HG03280 (cell line): ENCODE results near the gene ANKRD42.
"Not testable (repeated sequence)": the region's sequence is repeated elsewhere in the genome, so short reads cannot be mapped to it uniquely, and the experiment has no call there.

Experiments
- ATAC-seq: cut with Tn5 transposase; IDR thresholded peaks from one replicate; pipeline ENCODE4 v1.9.1; 2021; ENCODE audit warnings: mild to moderate bottlenecking, moderate library complexity; ENCODE audit not compliant: unreplicated experiment

The ANKRD42 gene

DNA sequence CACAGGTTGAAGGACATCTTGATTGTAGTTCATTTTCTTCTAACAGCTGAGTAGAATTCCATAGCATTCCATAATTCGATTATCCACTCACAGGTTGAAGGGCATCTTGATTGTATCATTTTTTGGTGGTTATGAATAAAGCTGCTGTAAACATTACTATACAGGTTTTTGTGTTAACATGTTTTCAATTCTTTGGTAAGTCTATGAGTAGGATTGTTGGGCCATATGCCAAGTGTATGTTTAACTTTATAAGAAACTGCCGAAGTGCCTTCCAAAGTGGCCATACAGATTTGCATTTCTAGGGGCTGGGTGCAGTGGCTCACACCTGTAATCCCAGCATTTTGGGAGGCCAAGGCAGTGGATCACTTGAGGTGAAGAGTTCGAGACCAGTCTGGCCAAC, 44.6 kb downstream of the ANKRD42 start:
- no peak for ATAC-seq

DNA sequence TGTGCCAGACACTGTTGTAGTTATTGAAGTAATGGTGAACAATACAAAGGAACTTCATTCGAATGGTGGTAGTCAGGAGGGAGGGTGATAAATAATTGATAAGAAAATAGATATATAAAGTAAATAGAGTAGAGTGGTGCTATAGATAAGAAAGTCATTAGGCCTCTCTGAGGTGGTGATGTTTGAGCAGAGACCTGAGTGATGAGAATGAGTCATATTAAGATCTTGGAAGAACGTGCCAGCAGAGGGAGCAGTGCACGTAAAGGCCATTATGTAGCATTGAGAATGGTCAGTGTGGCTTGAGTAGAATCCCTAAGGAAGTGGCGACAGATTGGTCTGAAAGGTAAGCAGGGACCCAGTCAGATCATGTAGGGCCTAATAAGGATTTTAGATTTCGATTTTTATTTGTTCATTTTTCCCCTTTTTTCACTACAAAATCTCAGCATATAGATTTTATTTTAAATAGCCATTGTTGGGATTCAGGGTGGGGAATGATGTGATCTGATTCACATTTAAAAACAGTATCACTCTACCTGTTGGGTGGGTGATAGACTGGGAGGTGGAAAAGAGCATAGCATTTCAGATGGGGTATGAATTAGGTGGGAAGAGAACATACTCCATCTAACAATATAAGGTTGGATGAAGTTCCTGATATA, 47.9 kb downstream of the ANKRD42 start:
- peak; percentile 78 for ATAC-seq

DNA sequence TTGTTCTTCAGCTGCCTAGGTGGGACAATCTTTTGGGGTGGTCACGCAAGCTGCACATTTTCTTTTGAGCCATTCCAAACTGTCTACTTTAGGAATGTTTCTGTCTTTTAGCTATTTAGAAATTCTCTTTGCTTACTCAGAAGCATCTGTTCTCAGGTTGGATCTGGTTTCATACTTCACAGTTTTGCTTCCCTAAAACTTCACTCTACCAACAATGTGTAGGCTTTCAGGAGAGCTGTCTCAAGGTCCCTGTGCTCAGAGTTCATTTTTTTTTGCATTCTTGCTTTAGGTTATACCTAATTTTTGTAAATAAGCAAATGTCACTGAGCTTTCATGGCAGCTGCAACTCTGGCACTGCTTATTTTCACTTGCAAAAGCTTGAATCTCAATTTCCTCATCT, 55.9 kb downstream of the ANKRD42 start:
- no peak for ATAC-seq

GRCh38 chr11:83249972-83250593, 56.6 kb downstream of the ANKRD42 start:
- ATAC-seq, result peak; percentile 76

DNA sequence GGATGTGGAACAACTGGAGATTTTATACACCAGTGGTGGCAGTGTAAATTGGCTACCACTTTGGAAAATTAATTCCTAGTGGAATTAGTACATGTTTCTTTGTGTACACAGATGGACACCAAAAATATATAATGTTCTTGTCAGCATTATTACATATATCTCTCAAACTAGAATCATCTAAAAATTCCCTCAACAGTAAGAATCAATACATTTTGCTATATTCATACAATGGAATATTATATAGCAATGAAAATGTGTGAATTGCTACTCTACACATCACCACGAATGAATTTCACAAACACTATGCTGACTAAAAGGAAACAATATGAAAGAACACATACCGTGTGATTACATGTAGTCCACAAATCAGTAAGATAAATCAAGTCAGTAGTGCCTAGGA, 58.8 kb downstream of the ANKRD42 start:
- no peak for ATAC-seq

GRCh38 chr11:83252941-83253340, 59.4 kb downstream of the ANKRD42 start:
- no peak for ATAC-seq

DNA sequence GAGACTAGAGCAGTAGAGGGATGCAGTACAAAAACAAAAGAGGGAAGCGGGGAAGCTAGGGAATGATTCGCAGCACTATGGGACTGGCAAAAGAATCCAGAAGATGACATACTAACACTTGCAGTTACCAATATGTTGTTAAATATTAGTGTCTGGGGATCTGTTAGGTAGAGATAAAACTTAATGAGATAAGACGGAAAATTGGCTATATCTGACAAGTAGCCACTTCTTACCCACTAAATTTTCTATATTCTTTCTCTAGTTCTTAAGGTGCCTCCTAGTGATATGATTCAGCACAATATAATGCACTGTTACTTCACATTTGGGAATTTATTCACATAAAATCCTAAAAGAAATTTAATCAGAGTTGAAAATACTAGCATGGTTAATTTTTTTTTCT, 61.9 kb downstream of the ANKRD42 start:
- ATAC-seq, result no peak

DNA sequence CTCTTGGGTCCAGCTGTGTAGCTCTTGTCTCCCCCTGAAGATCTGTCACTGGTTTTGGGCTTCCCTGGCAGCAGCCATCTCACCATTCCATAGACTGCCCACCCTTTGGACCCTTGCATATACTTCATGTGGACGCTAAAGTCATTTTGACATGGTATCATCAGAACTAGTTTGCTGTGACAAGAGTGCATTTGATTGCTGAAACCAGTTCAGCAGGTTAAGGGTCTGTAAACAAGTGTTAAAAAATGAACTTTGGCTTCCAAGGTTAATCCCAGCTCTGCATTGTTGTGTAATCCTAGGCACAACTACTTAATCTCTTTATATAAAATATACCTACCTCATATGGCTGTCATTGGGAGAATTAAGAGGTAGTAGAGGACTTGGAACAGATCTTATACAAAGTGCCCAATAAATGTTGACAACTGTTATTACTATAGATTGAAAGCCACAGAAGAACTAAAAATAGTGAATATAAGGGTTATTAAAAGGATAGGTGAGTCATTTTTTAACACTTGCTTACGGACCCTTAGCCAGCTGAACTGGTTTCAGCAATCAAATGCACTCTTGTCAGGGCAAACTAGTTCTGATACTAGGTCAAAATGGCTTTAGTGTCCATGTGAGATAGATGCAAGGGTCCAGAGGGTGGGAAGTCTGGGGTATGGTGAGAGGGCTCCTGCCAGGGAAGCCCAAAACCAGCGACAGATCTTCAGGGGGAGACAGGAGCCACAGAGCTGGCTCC, 63.3 kb downstream of the ANKRD42 start:
- no peak for ATAC-seq

DNA sequence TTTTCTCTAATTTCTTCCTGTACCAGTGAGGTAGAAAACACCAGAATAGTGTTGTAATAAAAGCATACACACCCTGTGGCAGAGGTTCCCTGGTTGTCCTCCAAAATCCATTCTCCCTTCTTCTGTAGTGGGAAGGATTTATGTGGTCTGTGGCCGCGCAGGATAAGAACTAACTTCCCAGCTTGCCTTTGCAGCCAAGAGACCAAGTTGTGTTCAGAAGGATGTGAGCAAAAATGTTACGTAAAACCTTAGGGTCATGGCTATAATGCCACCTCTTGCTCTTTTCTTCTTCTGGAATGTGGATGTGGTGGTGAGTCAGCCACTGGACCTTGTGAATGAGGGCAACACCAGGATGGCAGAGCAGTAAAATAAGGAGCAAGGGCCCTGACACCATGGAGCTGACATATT, 64.3 kb downstream of the ANKRD42 start:
- ATAC-seq, result no peak

- no peak for ATAC-seq
These were observed 66.0 kb downstream of the ANKRD42 start for GRCh38 chr11:83259559-83259958.

- no peak for ATAC-seq
These were observed 71.8 kb downstream of the ANKRD42 start for GRCh38 chr11:83265331-83265730.

GRCh38 chr11:83269080-83269479, 75.6 kb downstream of the ANKRD42 start:
- not testable (repeated sequence) for ATAC-seq

DNA sequence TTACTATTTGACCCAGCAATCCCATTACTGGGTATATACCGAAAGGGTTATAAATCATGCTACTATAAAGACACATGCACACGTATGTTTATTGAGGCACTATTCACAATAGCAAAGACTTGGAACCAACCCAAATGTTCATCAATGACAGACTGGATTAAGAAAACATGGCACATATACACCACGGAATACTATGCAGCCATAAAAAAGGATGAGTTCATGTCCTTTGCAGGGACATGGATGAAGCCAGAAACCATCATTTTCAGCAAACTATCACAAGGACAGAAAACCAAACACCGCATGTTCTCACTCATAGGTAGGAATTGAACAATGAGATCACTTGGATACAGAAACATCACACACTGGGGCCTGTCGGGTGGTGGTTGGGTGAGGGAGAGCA, 78.2 kb downstream of the ANKRD42 start:
- not testable (repeated sequence) for ATAC-seq

DNA sequence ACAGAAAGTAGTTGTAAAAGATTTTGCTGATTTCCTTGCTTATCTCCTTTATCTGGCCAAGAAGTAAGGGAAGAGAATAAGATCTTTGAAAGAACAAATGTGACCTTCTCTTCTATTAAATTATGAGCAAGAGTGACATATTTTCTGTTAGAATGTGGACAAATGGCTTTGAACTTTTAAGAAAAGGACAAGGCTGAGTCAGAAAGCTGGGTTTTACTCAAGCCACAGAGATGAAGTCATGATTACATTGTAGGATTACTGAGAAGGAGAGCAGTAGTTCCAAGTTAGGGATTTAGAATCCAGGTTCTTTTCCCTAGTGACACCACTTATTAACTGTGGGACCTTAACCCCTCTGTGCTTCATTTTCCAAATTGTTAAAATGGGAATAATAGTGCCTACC, 79.1 kb downstream of the ANKRD42 start:
- no peak for ATAC-seq

- ATAC-seq, result no peak
These were observed 82.6 kb downstream of the ANKRD42 start for GRCh38 chr11:83275888-83276641.

- ATAC-seq, result no peak
These were observed 84.8 kb downstream of the ANKRD42 start for GRCh38 chr11:83278351-83278750.

DNA sequence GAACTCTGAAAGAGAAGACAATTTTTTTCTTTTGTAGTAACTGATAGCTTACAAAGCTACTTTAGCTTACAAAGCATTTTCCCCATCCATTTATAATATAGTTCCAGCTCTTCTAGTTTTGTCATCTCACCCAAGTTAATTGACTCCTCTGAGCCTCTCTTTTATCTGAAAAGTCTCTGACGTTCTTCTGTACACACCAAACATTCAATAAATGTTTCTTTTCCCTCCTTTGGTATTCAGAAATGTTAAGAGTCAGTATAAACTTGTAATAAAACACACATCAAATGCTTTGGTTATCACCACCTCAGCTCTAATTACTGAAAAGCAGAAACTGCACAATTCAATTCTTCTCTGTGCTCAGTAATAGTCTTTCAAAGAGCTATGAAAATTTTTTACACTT, 86.7 kb downstream of the ANKRD42 start:
- no peak for ATAC-seq

DNA sequence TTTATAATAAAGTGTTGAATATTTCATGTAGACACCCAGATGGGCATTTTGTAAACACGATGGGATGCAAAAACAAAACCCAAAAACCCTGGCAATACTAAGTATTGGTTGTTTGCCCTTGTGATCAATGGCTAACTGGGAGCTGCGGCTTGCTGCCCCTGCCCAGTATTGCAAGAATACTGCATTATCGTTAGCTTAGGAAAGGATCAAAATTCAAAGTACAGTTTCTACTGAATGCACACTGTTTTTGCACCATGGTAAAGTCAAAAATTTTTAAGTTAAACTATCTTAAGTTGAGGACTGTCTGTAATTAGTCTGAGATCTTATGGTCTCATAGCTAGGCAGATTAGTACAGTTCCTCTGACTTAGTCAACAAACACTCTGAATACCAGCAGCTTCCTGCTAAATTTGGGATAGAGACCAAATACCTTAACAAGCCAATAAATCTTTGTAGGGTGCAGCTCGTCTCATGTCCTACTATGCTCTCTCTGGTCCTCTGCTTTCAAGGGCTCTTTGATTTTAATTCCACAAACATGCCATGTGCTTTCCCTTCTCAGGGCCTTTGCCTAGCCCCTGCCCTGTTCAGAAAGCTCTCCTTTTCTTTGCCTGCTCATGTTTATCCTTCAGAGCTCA, 88.7 kb downstream of the ANKRD42 start:
- ATAC-seq, result no peak

GRCh38 chr11:83284501-83285150, 91.1 kb downstream of the ANKRD42 start:
- ATAC-seq, result no peak

GRCh38 chr11:83285151-83285770, 91.7 kb downstream of the ANKRD42 start:
- ATAC-seq, result peak; percentile 39
